ENCODE results near the gene JAKMIP2. TPM values are rescaled to one million over a fixed set of nuclear protein-coding genes. Genes with fewer than 3 reads are reported as not detected.

The JAKMIP2 gene
- total and polyA plus RNA-seq, 12 donors, result 0.06 to 0.71 (median 0.14) TPM; not detected in 3

GRCh38 chr5:147690595-147690994 lies 91.9 kb downstream of the JAKMIP2 start:
- no peak for ATAC-seq

DNA sequence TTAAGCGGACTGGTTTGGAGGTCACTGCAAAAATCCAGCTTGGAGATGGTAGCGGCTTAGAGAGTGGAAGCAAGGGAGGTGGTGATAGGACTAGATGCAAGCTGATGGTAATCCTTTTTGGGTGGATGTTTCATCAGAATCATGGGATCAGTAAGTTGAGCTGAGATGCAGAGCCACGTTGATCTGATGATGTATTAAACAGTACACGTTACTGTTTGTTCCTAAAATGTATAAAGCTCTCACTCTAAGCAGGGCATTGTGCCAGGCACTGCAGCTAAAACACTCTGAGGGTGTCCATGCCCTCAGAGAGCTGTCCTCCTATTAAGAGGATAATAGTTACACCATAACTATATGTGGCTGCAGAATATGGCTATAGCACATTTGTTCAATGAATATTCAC lies 93.1 kb downstream of the JAKMIP2 start:
- H3K27ac ChIP-seq, result no peak overlapping the region
- H3K4me1 ChIP-seq, result peaks cover 0 to 5% (median 0%) of the 10 kb centered on the region in 9 donors
- WGBS, 2 donors, result 62 to 65% methylated on average over 4 of the region's 4 CpGs
- no peaks in the 10 kb centered on the region for H3K9me3 ChIP-seq
- DNase-seq (no peak), ATAC-seq (no peak)
- intact Hi-C loops (cut with DNase I), result no loop called here
- H3K27me3 ChIP-seq, result peaks cover 0 to 2% (median 0%) of the 10 kb centered on the region in 7 donors
- no peak overlapping the region for H3K4me3 ChIP-seq
- H3K36me3 ChIP-seq, result no peaks in the 10 kb centered on the region
- TF ChIP-seq CTCF (IDR thresholded peaks at IDR 0.05), result no peak

More at GRCh38 chr5:147690595-147690994, 91.9 kb downstream of the JAKMIP2 start:
- Histone ChIP-seq H3K4me1 (peaks cover 0 to 5% (median 0%) of the 10 kb centered on the region in 9 donors), H3K36me3 (no peaks in the 10 kb centered on the region), H3K4me3 (no peak overlapping the region), H3K27me3 (peaks cover 0 to 4% (median 0%) of the 10 kb centered on the region in 7 donors), H3K9me3 (no peaks in the 10 kb centered on the region), H3K27ac (no peak overlapping the region)
- 79 to 81% methylated on average over 2 of the region's 2 CpGs for WGBS, 2 donors
- peak in 3 of 9 donors; percentile 8 to 10 (median 10) for TF ChIP-seq CTCF (IDR thresholded peaks at IDR 0.05)
- no peak for DNase-seq
- intact Hi-C loops (cut with DNase I), result no loop called here

- 36 to 44% methylated on average over 8 of the region's 8 CpGs for WGBS, 2 donors
- no peaks in the 10 kb centered on the region for H3K36me3 ChIP-seq
- no peak overlapping the region for H3K27ac ChIP-seq
- H3K27me3 ChIP-seq, result no peaks in the 10 kb centered on the region
- peaks cover 0 to 5% (median 0%) of the 10 kb centered on the region in 9 donors for H3K4me1 ChIP-seq
- DNase-seq, result peak in 1 of 2 donors; percentile 4
- no peak for TF ChIP-seq CTCF (IDR thresholded peaks at IDR 0.05)
- ATAC-seq, result peak in 3 of 8 donors; percentile 44 to 90 (median 53)
- H3K9me3 ChIP-seq, result no peaks in the 10 kb centered on the region
- H3K4me3 ChIP-seq, result no peak overlapping the region
- intact Hi-C loops (cut with DNase I), result no loop called here
Measured at GRCh38 chr5:147688656-147689356, 93.7 kb downstream of the JAKMIP2 start.

GRCh38 chr5:147687118-147687517 lies 95.4 kb downstream of the JAKMIP2 start:
- H3K4me3 ChIP-seq, result no peak overlapping the region
- intact Hi-C loops (cut with DNase I), result no loop called here

More at GRCh38 chr5:147687118-147687517, 95.4 kb downstream of the JAKMIP2 start:
- 74 to 78% methylated on average over 2 of the region's 2 CpGs for WGBS, 2 donors
- Histone ChIP-seq H3K27me3 (peaks cover 0 to 1% (median 0%) of the 10 kb centered on the region in 7 donors), H3K27ac (no peak overlapping the region), H3K36me3 (no peaks in the 10 kb centered on the region), H3K4me1 (peaks cover 0 to 5% (median 0%) of the 10 kb centered on the region in 9 donors), H3K9me3 (no peaks in the 10 kb centered on the region)
- DNase-seq, result no peak
- ATAC-seq, result no peak
- no peak for TF ChIP-seq CTCF (IDR thresholded peaks at IDR 0.05)
